ENCODE data around the gene CARMIL3. TPM values are rescaled to one million over a fixed set of nuclear protein-coding genes. Genes with fewer than 3 reads are reported as not detected.
A peak's percentile ranks its signal among the peaks of the same experiment; 100 is the strongest.

Gene CARMIL3
- total and polyA plus RNA-seq, 2 experiments from 2014 or later: 3.7 to 11.8 TPM

- Mint-ChIP-seq H3K27ac (no peak overlapping the region), H3K9me3 (no peaks in the 10 kb centered on the region; the same call in 2 of the 3 replicates), H3K4me1 (peaks cover 10% of the 10 kb centered on the region), H3K36me3 (ENCODE audit: low read depth) (peaks cover 23% of the 10 kb centered on the region), H3K27me3 (ENCODE audit: insufficient read depth, low read depth, poor library complexity) (peaks cover 7% of the 10 kb centered on the region), H3K4me3 (peak overlapping the region; percentile 30; the same call in 1 of the 3 replicates)
- H3K9me2 ChIP-seq (ENCODE audit: insufficient read depth): no peaks in the 10 kb centered on the region
- no peak overlapping the region for H2AFZ ChIP-seq
- no peaks in the 10 kb centered on the region for H3K36me3 ChIP-seq (ENCODE audit: insufficient read depth)
- no peaks in the 10 kb centered on the region for H3K79me2 ChIP-seq (replicated peaks; ENCODE audit: insufficient read depth)
- no peak overlapping the region for H3K4me3 ChIP-seq
- ATAC-seq (peak; percentile 79), DNase-seq (ENCODE audit: low spot score) (peak; percentile 26)
- no peak overlapping the region for H3K4me2 ChIP-seq
- no peaks in the 10 kb centered on the region for H4K20me1 ChIP-seq (replicated peaks; ENCODE audit: insufficient read depth)
- H3K27me3 ChIP-seq (ENCODE audit: insufficient read depth): no peaks in the 10 kb centered on the region
- H3K27ac ChIP-seq (ENCODE audit: low read depth): no peak overlapping the region
- TF ChIP-seq ETS1 (IDR thresholded peaks at IDR 0.05) (no peak), JUNB (IDR thresholded peaks at IDR 0.05; ENCODE audit: unreplicated experiment) (no peak)
- no peaks in the 10 kb centered on the region for H3K4me1 ChIP-seq (ENCODE audit: insufficient read depth)
- no peaks in the 10 kb centered on the region for H3F3A ChIP-seq (replicated peaks; ENCODE audit: low read depth)
Observed at GRCh38 chr14:24058951-24059475, 7.2 kb downstream of the CARMIL3 start.

- no peak overlapping the region for H2AFZ ChIP-seq
- peaks cover 13% of the 10 kb centered on the region for H3K4me1 Mint-ChIP-seq
- no peak for ATAC-seq
- H3K79me2 ChIP-seq (replicated peaks; ENCODE audit: insufficient read depth): no peaks in the 10 kb centered on the region
- no peak overlapping the region for H3K27ac Mint-ChIP-seq
- H3K4me3 Mint-ChIP-seq: no peak overlapping the region
- no peaks in the 10 kb centered on the region for H3K27me3 ChIP-seq (ENCODE audit: insufficient read depth)
- H3K9me2 ChIP-seq (ENCODE audit: insufficient read depth): no peaks in the 10 kb centered on the region
- no peaks in the 10 kb centered on the region; the same call in 2 of the 3 replicates for H3K9me3 Mint-ChIP-seq
- H3K4me1 ChIP-seq (ENCODE audit: insufficient read depth): no peaks in the 10 kb centered on the region
- no peaks in the 10 kb centered on the region for H3F3A ChIP-seq (replicated peaks; ENCODE audit: low read depth)
- no peaks in the 10 kb centered on the region for H4K20me1 ChIP-seq (replicated peaks; ENCODE audit: insufficient read depth)
- H3K27ac ChIP-seq (ENCODE audit: low read depth): no peak overlapping the region
- peaks cover 20% of the 10 kb centered on the region for H3K36me3 Mint-ChIP-seq (ENCODE audit: low read depth)
- no peak for DNase-seq (ENCODE audit: low spot score)
- H3K4me3 ChIP-seq: no peak overlapping the region
- no peaks in the 10 kb centered on the region for H3K36me3 ChIP-seq (ENCODE audit: insufficient read depth)
- H3K27me3 Mint-ChIP-seq (ENCODE audit: insufficient read depth, low read depth, poor library complexity): peaks cover 7% of the 10 kb centered on the region
- H3K4me2 ChIP-seq: no peak overlapping the region
- TF ChIP-seq CREB1 (CRISPR knock-in tag; IDR thresholded peaks at IDR 0.05; ENCODE audit: low read depth): no peak
- no peak for TF ChIP-seq REST (IDR thresholded peaks at IDR 0.05; ENCODE audit: unreplicated experiment)
Observed at GRCh38 chr14:24059841-24060388, 8.1 kb downstream of the CARMIL3 start.

GRCh38 chr14:24060443-24060842 lies 8.6 kb downstream of the CARMIL3 start:
- Mint-ChIP-seq H3K4me3 (no peak overlapping the region), H3K36me3 (ENCODE audit: low read depth) (peaks cover 15% of the 10 kb centered on the region; the same call in 2 of the 3 replicates), H3K9me3 (no peaks in the 10 kb centered on the region; the same call in 2 of the 3 replicates), H3K4me1 (peaks cover 13% of the 10 kb centered on the region), H3K27me3 (ENCODE audit: insufficient read depth, low read depth, poor library complexity) (peaks cover 7% of the 10 kb centered on the region), H3K27ac (no peak overlapping the region)
- Histone ChIP-seq H3F3A (replicated peaks; ENCODE audit: low read depth) (no peaks in the 10 kb centered on the region), H3K4me1 (ENCODE audit: insufficient read depth) (no peaks in the 10 kb centered on the region), H3K79me2 (replicated peaks; ENCODE audit: insufficient read depth) (no peaks in the 10 kb centered on the region), H3K4me3 (no peak overlapping the region), H3K27me3 (ENCODE audit: insufficient read depth) (no peaks in the 10 kb centered on the region), H2AFZ (no peak overlapping the region), H4K20me1 (replicated peaks; ENCODE audit: insufficient read depth) (no peaks in the 10 kb centered on the region), H3K9me2 (ENCODE audit: insufficient read depth) (no peaks in the 10 kb centered on the region), H3K27ac (ENCODE audit: low read depth) (no peak overlapping the region), H3K4me2 (no peak overlapping the region), H3K36me3 (ENCODE audit: insufficient read depth) (no peaks in the 10 kb centered on the region)
- ATAC-seq: no peak
- no peak for DNase-seq (ENCODE audit: low spot score)
- TF ChIP-seq CREB1 (CRISPR knock-in tag; IDR thresholded peaks at IDR 0.05; ENCODE audit: low read depth) (no peak), EZH2phosphoT487 (IDR thresholded peaks at IDR 0.05; ENCODE audit: unreplicated experiment) (no peak), CTCF (conservative IDR thresholded peaks at IDR 0.05; ENCODE audit: low read depth in 2 of 2) (no peak), NANOG (IDR thresholded peaks at IDR 0.05; ENCODE audit: borderline replicate concordance) (no peak), ZNF114 (CRISPR knock-in tag; IDR thresholded peaks at IDR 0.05) (no peak), EZH2 (IDR thresholded peaks at IDR 0.05; ENCODE audit: low read depth, unreplicated experiment) (no peak), POLR2AphosphoS5 (IDR thresholded peaks at IDR 0.05; ENCODE audit: low read depth) (no peak)
